Trophoblast cell (in vitro differentiated cells and primary cell): ENCODE data around the gene EPB41L4A.

Experiments
- DNase-seq, 2 donors: peaks; one replicate each; pipeline ENCODE4 v3.0.0-alpha.2; 2016
- H2AFZ ChIP-seq: 2 replicates; pipeline ENCODE4 v1.6.1; 2013; ENCODE audit warnings: low read length, moderate library complexity, mild to moderate bottlenecking; ENCODE audit not compliant: insufficient read depth, poor library complexity
- H2AK5ac ChIP-seq: 2 replicates; pipeline ENCODE4 v1.6.1; 2013; ENCODE audit warnings: mild to moderate bottlenecking, low read length
- H2BK120ac ChIP-seq: 2 replicates; pipeline ENCODE4 v1.6.1; 2013; ENCODE audit warnings: low read length, mild to moderate bottlenecking, moderate library complexity; ENCODE audit not compliant: insufficient read depth, poor library complexity
- H2BK12ac ChIP-seq: 2 replicates; pipeline ENCODE4 v1.6.1; 2013; ENCODE audit warnings: mild to moderate bottlenecking, low read length, moderate library complexity
- H2BK5ac ChIP-seq: 2 replicates; pipeline ENCODE4 v1.6.1; 2013; ENCODE audit warnings: low read length, low read depth, moderate library complexity, mild to moderate bottlenecking; ENCODE audit not compliant: poor library complexity
- H3K14ac ChIP-seq: 2 replicates; pipeline ENCODE4 v1.6.1; 2013; ENCODE audit warnings: mild to moderate bottlenecking, low read length
- H3K18ac ChIP-seq: 2 replicates; pipeline ENCODE4 v1.6.1; 2013; ENCODE audit warnings: mild to moderate bottlenecking, low read length
- H3K23ac ChIP-seq: 2 replicates; pipeline ENCODE4 v1.6.1; 2013; ENCODE audit warnings: low read length
- H3K27ac ChIP-seq: 2 replicates; pipeline ENCODE4 v1.5.1; 2013; ENCODE audit warnings: low read depth, mild to moderate bottlenecking, inconsistent platforms, low read length, moderate library complexity
- H3K27me3 ChIP-seq: 2 replicates; pipeline ENCODE4 v1.6.1; 2013; ENCODE audit warnings: inconsistent platforms, mild to moderate bottlenecking, low read length, moderate library complexity; ENCODE audit not compliant: insufficient read depth
- H3K36me3 ChIP-seq, 2 experiments: 1 replicate in 1 of 2; 2 replicates in 1 of 2; pipeline ENCODE4 v1.6.1; 2013; ENCODE audit warnings: low read length in 2 of 2, mild to moderate bottlenecking in 2 of 2, moderate library complexity in 1 of 2; ENCODE audit not compliant: insufficient read depth in 2 of 2, control insufficient read depth in 1 of 2
- H3K4ac ChIP-seq: 2 replicates; pipeline ENCODE4 v1.6.1; 2013; ENCODE audit warnings: low read depth, mild to moderate bottlenecking, low read length, moderate library complexity
- H3K4me1 ChIP-seq, 2 experiments: 1 replicate in 1 of 2; 2 replicates in 1 of 2; pipeline ENCODE4 v1.6.1; 2013; ENCODE audit warnings: low read length in 2 of 2, mild to moderate bottlenecking in 2 of 2, moderate library complexity in 1 of 2; ENCODE audit not compliant: insufficient read depth in 2 of 2, control insufficient read depth in 1 of 2
- H3K4me2 ChIP-seq: 2 replicates; pipeline ENCODE4 v1.6.1; 2013; ENCODE audit warnings: inconsistent platforms, mild to moderate bottlenecking, low read length, moderate library complexity
- H3K4me3 ChIP-seq: 2 replicates; pipeline ENCODE4 v1.5.1; 2013; ENCODE audit warnings: mild to moderate bottlenecking, low read depth, low read length, inconsistent platforms
- H3K79me1 ChIP-seq: one replicate; pipeline ENCODE4 v1.6.1; 2013; ENCODE audit warnings: low read length
- H3K79me2 ChIP-seq: 2 replicates; pipeline ENCODE4 v1.6.1; 2013; ENCODE audit warnings: low read length, mild to moderate bottlenecking; ENCODE audit not compliant: control insufficient read depth, insufficient read depth, poor library complexity
- H3K9ac ChIP-seq: 2 replicates; pipeline ENCODE4 v1.6.1; 2013; ENCODE audit warnings: mild to moderate bottlenecking, low read length
- H3K9me3 ChIP-seq: 2 replicates; pipeline ENCODE4 v1.6.1; 2013; ENCODE audit warnings: low read depth, mild to moderate bottlenecking, control low read depth, inconsistent platforms, low read length; ENCODE audit not compliant: insufficient read depth
- H4K12ac ChIP-seq: 2 replicates; pipeline ENCODE4 v1.6.1; 2013; ENCODE audit warnings: low read depth, mild to moderate bottlenecking, low read length, moderate library complexity
- H4K8ac ChIP-seq: 2 replicates; pipeline ENCODE4 v1.6.1; 2013; ENCODE audit warnings: low read depth, mild to moderate bottlenecking, low read length, moderate library complexity
- H4K91ac ChIP-seq: one replicate; pipeline ENCODE4 v1.6.1; 2013; ENCODE audit warnings: low read depth, mild to moderate bottlenecking, low read length, moderate library complexity
- WGBS: extraction: QIAGEN DNeasy Blood & Tissue Kit; methylation state at CpG from one replicate; pipeline ENCODE4 v1.1.7; 2013; ENCODE audit warnings: missing lambda C conversion rate; ENCODE audit not compliant: insufficient read length, insufficient coverage; ENCODE audit errors: extremely low coverage; 5-methylcytosine and 5-hydroxymethylcytosine counted together

The EPB41L4A gene

DNA sequence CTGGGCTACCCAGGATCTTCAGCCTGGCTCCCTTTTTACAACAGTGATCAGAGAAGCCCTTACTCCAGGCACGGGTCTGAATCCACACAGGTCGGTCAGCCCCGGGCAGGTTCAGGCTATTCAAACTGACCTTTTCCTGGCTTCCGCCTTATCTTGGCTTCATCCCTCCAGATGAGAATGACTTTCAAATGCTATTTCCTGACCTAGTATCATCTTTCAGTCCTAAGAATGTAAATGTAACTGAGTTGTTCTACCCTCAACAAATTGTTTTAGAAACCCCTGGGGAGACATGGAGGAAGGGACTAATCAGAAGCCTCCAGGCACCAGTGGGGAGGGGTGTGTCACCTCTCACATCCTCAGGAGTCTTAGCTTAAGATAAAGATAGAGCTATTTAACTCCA, 213.2 kb downstream of the EPB41L4A start:
- Histone ChIP-seq H3K27me3 (no peaks in the 10 kb centered on the region), H4K12ac (no peak overlapping the region), H3K9me3 (no peaks in the 10 kb centered on the region), H2BK5ac (no peak overlapping the region), H3K79me2 (no peaks in the 10 kb centered on the region), H3K9ac (no peak overlapping the region), H3K79me1 (no peaks in the 10 kb centered on the region), H4K8ac (no peak overlapping the region), H3K27ac (no peak overlapping the region), H3K4me2 (no peak overlapping the region), H2BK12ac (no peak overlapping the region), H3K18ac (no peak overlapping the region), H3K36me3 (peaks cover 0 to 2% of the 10 kb centered on the region in 2 experiments), H4K91ac (no peak overlapping the region), H3K4me3 (no peak overlapping the region), H3K4me1 (peaks cover 0 to 3% of the 10 kb centered on the region in 2 experiments), H2AK5ac (no peak overlapping the region), H3K23ac (no peak overlapping the region), H3K4ac (no peak overlapping the region), H3K14ac (no peak overlapping the region), H2AFZ (no peak overlapping the region), H2BK120ac (no peak overlapping the region)
- no CpG with 5 or more reads among the region's 4 CpGs for WGBS
- DNase-seq = no peak

GRCh38 chr5:112203229-112203628, 215.8 kb downstream of the EPB41L4A start:
- no peak overlapping the region for H4K12ac ChIP-seq
- H3K9ac ChIP-seq = no peak overlapping the region
- H3K4ac ChIP-seq = no peak overlapping the region
- no peak overlapping the region for H2BK120ac ChIP-seq
- DNase-seq = peak in 1 of 2 donors; percentile 14
- H3K18ac ChIP-seq = no peak overlapping the region
- no peak overlapping the region for H2BK5ac ChIP-seq
- H2BK12ac ChIP-seq = no peak overlapping the region
- H3K36me3 ChIP-seq = peaks cover 0 to 2% of the 10 kb centered on the region in 2 experiments
- no peaks in the 10 kb centered on the region for H3K9me3 ChIP-seq
- no peak overlapping the region for H2AFZ ChIP-seq
- H3K27ac ChIP-seq = no peak overlapping the region
- H2AK5ac ChIP-seq = no peak overlapping the region
- no peak overlapping the region for H3K4me3 ChIP-seq
- H3K23ac ChIP-seq = no peak overlapping the region
- no peak overlapping the region for H3K14ac ChIP-seq
- H3K4me2 ChIP-seq = no peak overlapping the region
- H3K4me1 ChIP-seq = peaks cover 0 to 3% of the 10 kb centered on the region in 2 experiments
- no peak overlapping the region for H4K8ac ChIP-seq
- no peaks in the 10 kb centered on the region for H3K79me1 ChIP-seq
- no CpG with 5 or more reads among the region's 4 CpGs for WGBS
- H3K27me3 ChIP-seq = no peaks in the 10 kb centered on the region
- no peaks in the 10 kb centered on the region for H3K79me2 ChIP-seq
- H4K91ac ChIP-seq = no peak overlapping the region

- no peak overlapping the region for H3K4me3 ChIP-seq
- no CpG with 5 or more reads among the region's 2 CpGs for WGBS
These were observed 216.4 kb downstream of the EPB41L4A start for GRCh38 chr5:112202694-112203093.

DNA sequence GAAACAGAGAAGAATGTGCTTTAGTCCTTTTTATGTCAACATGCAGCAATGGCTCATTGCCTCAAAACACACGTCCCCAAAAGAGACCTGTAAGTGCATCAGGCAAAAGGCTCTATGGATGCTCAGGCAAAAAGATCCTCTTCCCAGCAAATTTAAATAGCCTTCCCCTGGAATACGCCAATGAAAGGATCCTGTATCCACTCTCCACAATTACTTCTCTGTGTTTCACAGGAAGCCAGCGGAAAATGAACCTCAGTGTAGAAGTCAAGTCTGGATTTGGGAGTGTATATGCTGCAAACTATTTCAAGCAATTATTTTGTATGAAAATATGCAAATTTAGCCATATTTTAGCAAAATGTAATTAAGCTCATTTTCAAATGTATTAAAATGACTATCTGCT, 217.9 kb downstream of the EPB41L4A start:
- Histone ChIP-seq H4K8ac (no peak overlapping the region), H3K4me3 (no peak overlapping the region), H2BK5ac (no peak overlapping the region), H4K91ac (no peak overlapping the region), H3K4me1 (peaks cover 0 to 3% of the 10 kb centered on the region in 2 experiments), H2BK120ac (no peak overlapping the region), H2BK12ac (no peak overlapping the region), H3K36me3 (peaks cover 0 to 2% of the 10 kb centered on the region in 2 experiments), H4K12ac (no peak overlapping the region), H3K79me2 (no peaks in the 10 kb centered on the region), H2AK5ac (no peak overlapping the region), H3K79me1 (no peaks in the 10 kb centered on the region), H3K27me3 (no peaks in the 10 kb centered on the region), H3K23ac (no peak overlapping the region), H3K27ac (no peak overlapping the region), H3K9me3 (no peaks in the 10 kb centered on the region), H3K14ac (no peak overlapping the region), H3K4ac (no peak overlapping the region), H3K18ac (no peak overlapping the region), H2AFZ (no peak overlapping the region), H3K9ac (no peak overlapping the region), H3K4me2 (no peak overlapping the region)
- no peak for DNase-seq
- no CpG with 5 or more reads among the region's 3 CpGs for WGBS

More at GRCh38 chr5:112202694-112203093, 216.4 kb downstream of the EPB41L4A start:
- no peaks in the 10 kb centered on the region for H3K9me3 ChIP-seq
- H3K27ac ChIP-seq = no peak overlapping the region
- H2BK120ac ChIP-seq = no peak overlapping the region
- H3K18ac ChIP-seq = no peak overlapping the region
- H3K4me1 ChIP-seq = peaks cover 0 to 3% of the 10 kb centered on the region in 2 experiments
- no peak overlapping the region for H3K23ac ChIP-seq
- no peaks in the 10 kb centered on the region for H3K79me2 ChIP-seq
- H3K79me1 ChIP-seq = no peaks in the 10 kb centered on the region
- no peak overlapping the region for H2BK5ac ChIP-seq
- H2AFZ ChIP-seq = no peak overlapping the region
- H3K36me3 ChIP-seq = peaks cover 0 to 2% of the 10 kb centered on the region in 2 experiments
- H2AK5ac ChIP-seq = no peak overlapping the region
- no peak overlapping the region for H3K4me2 ChIP-seq
- DNase-seq = no peak
- no peak overlapping the region for H3K4ac ChIP-seq
- no peak overlapping the region for H3K9ac ChIP-seq
- no peak overlapping the region for H2BK12ac ChIP-seq
- H4K91ac ChIP-seq = no peak overlapping the region
- H4K8ac ChIP-seq = no peak overlapping the region
- H3K27me3 ChIP-seq = no peaks in the 10 kb centered on the region
- no peak overlapping the region for H3K14ac ChIP-seq
- H4K12ac ChIP-seq = no peak overlapping the region
